BE2C (cell line): ENCODE measurements around the gene PHACTR3.

Experiments used
- DNase-seq: peaks from one replicate; pipeline ENCODE4 v3.0.0-alpha.2; 2020
- H3K27me3 ChIP-seq: fragments of 250-450 bp; sonication (Bioruptor Pico); 2 replicates; pipeline ENCODE4 v1.5.1; 2020; ENCODE audit warnings: mild to moderate bottlenecking
- H3K36me3 ChIP-seq: fragments of 250-450 bp; sonication (Bioruptor Pico); 2 replicates; pipeline ENCODE4 v1.5.1; 2020; ENCODE audit warnings: mild to moderate bottlenecking
- H3K4me1 ChIP-seq: fragments of 250-450 bp; sonication (Bioruptor Pico); 2 replicates; pipeline ENCODE4 v1.5.1; 2020
- H3K4me3 ChIP-seq: 2 replicates; pipeline ENCODE4 v1.5.1; 2011; ENCODE audit warnings: low read depth, low read length
- H3K9me3 ChIP-seq: fragments of 250-450 bp; sonication (Bioruptor Pico); 2 replicates; pipeline ENCODE4 v1.5.1; 2020
- TF ChIP-seq, protein P1 (sequence below): IDR thresholded peaks from 2 replicates; pipeline ENCODE4 v1.5.1; 2012; ENCODE audit warnings: mild to moderate bottlenecking, low read depth, low read length

The PHACTR3 gene

DNA sequence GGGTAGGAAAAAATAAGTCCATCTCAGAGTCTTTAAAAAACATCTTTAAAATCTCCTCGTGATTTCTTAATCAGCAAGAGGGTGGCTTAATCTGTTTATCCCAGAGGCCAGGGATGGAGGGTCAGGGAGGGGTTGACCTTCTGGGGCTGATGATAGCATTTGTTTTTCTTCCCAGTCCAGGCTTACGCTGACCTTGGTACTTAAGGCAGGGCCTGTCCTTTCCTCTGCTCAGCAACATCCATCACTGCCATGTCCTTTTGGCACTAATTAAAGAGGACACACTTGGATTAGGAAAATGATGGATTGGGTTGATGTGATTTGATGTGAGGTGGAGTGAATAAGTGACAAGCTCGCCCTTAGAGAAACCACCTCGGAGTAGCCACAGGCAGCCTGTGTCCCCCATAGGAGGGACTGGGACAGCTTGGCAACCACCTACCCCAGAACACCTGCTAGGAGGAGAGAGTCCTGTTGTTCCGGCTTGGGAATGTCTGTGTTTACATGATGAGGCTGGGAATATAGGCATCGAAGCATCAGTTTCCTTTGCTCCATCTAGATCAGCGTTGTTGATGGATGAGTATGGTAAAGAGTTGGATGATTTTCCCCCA, 44.2 kb downstream of the PHACTR3 start:
- H3K9me3 ChIP-seq = no peaks in the 10 kb centered on the region
- TF ChIP-seq, protein P1, sequence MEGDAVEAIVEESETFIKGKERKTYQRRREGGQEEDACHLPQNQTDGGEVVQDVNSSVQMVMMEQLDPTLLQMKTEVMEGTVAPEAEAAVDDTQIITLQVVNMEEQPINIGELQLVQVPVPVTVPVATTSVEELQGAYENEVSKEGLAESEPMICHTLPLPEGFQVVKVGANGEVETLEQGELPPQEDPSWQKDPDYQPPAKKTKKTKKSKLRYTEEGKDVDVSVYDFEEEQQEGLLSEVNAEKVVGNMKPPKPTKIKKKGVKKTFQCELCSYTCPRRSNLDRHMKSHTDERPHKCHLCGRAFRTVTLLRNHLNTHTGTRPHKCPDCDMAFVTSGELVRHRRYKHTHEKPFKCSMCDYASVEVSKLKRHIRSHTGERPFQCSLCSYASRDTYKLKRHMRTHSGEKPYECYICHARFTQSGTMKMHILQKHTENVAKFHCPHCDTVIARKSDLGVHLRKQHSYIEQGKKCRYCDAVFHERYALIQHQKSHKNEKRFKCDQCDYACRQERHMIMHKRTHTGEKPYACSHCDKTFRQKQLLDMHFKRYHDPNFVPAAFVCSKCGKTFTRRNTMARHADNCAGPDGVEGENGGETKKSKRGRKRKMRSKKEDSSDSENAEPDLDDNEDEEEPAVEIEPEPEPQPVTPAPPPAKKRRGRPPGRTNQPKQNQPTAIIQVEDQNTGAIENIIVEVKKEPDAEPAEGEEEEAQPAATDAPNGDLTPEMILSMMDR = no peak
- no peaks in the 10 kb centered on the region for H3K4me1 ChIP-seq
- H3K4me3 ChIP-seq = no peak overlapping the region
- no peaks in the 10 kb centered on the region for H3K36me3 ChIP-seq
- DNase-seq = no peak
- H3K27me3 ChIP-seq = no peaks in the 10 kb centered on the region

DNA sequence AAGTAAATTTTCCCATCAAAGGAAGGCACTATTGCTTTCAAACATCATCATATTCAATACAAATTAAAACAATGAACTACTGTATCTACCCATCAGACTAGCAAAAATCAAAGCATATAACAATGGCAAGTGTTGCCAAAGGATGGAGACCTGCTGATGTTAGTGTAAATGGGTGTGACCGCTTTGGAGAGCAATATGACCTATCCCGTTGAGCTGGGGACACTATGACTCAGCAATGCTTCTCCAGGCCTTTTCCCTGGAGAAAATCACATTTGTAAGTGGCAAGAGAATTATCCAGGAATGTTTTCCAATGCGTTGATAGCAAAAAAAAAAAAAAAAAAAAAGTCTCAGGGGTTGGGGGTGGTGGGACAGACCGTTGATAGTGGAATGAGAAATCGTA, 46.1 kb downstream of the PHACTR3 start:
- TF ChIP-seq, protein P1 = no peak
- Histone ChIP-seq H3K36me3 (no peaks in the 10 kb centered on the region), H3K4me1 (no peaks in the 10 kb centered on the region), H3K27me3 (no peaks in the 10 kb centered on the region), H3K4me3 (no peak overlapping the region), H3K9me3 (no peaks in the 10 kb centered on the region)
- no peak for DNase-seq

DNA sequence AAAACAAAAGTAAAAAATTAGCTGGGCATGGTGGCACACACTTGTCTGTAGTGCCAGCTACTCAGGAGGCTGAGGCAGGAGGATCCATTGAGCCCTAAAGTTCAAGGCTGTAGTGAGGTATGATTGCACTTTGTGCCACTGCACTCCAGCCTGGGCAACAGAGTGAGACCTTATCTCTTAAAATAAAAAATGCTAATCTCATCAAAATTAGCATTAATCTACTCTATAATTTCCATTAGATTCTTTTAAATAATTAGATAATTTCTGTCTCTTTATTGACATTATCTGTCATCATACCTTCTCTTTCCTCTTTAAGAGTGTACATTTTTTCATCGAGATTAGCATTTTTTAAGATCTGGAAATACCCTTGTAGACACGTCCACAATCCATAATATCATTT, 48.0 kb downstream of the PHACTR3 start:
- TF ChIP-seq, protein P1 = no peak
- H3K27me3 ChIP-seq = no peaks in the 10 kb centered on the region
- no peaks in the 10 kb centered on the region for H3K9me3 ChIP-seq
- H3K4me1 ChIP-seq = no peaks in the 10 kb centered on the region
- no peak for DNase-seq
- H3K4me3 ChIP-seq = no peak overlapping the region
- H3K36me3 ChIP-seq = no peaks in the 10 kb centered on the region

DNA sequence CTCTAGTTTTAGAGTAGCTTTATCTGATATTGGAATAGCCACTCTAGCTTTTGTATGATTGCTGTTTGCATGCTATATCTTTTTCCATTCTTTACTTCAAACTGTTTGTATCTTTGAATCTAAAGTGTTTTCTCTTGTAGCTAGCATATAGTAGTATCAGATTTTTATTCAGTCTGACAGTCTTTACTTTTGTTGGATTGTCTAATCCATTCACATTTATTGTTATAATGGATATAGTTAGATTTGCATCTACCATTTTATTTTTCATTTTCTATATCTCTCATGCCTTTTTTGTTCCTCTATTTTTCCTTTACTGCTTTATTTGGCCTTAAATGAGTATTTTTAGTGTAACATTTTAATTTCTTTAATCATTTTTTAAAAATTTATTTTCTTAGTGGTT, 52.1 kb downstream of the PHACTR3 start:
- H3K27me3 ChIP-seq = no peaks in the 10 kb centered on the region
- no peaks in the 10 kb centered on the region for H3K36me3 ChIP-seq
- no peaks in the 10 kb centered on the region for H3K4me1 ChIP-seq
- H3K9me3 ChIP-seq = no peaks in the 10 kb centered on the region
- DNase-seq = no peak
- H3K4me3 ChIP-seq = no peak overlapping the region
- TF ChIP-seq, protein P1 = no peak

DNA sequence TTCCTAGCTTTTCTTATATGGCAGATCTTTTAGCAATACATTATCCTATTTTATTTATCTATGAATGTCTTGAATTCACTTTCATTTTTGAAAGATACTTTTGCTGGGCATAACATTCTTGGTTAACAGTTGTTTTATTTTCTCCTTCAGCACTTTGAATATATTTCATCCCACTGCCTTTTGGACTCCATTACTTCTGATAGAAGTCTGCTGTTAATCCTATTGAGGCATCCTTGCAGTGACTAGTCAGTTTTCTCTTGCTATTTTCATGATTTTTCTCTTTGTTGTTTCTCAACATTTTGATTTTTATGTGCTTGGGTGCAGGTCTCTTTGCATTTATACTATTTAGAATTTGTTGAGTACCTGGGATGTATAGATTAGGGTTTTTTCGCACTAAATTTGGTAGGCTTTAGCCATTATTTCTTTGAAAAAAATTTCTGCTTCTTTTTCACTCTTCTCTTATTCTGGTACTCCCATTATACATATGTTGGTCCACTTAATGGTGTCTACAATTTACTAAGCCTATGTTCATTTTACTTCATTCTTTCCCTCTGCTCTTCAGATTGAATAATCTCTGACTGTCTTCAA, 53.2 kb downstream of the PHACTR3 start:
- Histone ChIP-seq H3K9me3 (no peaks in the 10 kb centered on the region), H3K36me3 (no peaks in the 10 kb centered on the region)
- no peak for DNase-seq

DNA sequence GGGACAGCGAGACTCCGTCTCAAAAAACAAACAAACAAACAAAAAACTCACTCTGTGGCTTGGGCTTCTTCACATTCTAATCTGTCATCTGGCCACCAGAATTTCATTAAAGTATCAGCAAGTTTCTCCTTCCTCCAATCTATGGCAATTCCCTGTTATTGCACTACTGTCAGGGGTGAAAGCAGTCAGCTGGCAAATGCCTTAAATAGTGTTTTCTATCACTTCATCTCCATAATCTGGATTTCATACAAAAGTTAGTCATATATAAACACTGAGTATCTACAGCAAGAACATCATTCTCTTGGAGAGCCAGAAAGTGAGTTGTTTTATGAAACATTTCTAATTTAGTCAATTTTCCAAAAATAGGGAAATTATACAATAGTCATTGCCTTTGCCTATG, 56.1 kb downstream of the PHACTR3 start:
- no peaks in the 10 kb centered on the region for H3K4me1 ChIP-seq
- no peaks in the 10 kb centered on the region for H3K36me3 ChIP-seq
- no peak overlapping the region for H3K4me3 ChIP-seq
- H3K27me3 ChIP-seq = peaks cover 5% of the 10 kb centered on the region; the same call in 1 of the 2 replicates
- TF ChIP-seq, protein P1 = no peak
- no peaks in the 10 kb centered on the region for H3K9me3 ChIP-seq
- DNase-seq = no peak

More for the DNA sequence above, 53.2 kb downstream of the PHACTR3 start:
- H3K4me3 ChIP-seq = no peak overlapping the region
- TF ChIP-seq, protein P1 = no peak
- H3K4me1 ChIP-seq = no peaks in the 10 kb centered on the region
- no peaks in the 10 kb centered on the region for H3K27me3 ChIP-seq
